Measurements from ENCODE around the gene RNLS.

DNA sequence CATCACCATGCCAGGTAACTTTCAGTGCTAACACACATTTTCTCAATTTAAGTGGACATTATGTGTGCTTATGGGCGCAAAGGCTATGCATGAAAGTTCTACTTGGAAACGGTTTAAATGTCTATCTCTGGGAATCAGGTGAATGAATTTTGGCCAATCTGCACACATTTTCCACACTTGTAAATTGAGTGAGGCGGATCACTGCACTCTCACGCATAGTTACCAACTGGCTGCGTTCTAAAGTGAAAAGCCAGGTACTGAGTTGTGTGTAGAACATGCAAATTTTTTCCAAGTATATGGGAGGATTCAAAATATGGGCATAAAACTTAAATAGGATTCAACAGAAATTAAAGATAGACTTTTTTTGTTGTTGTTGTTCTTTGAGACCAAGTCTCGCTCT is 323.7 kb downstream of the RNLS start:
- no peak for TF ChIP-seq PHF8 (conservative IDR thresholded peaks at IDR 0.05; ENCODE audit: low read depth, low read length)
- no peak for TF ChIP-seq TEAD4 (IDR thresholded peaks at IDR 0.05; ENCODE audit: low read depth, low read length)
- TF ChIP-seq, protein P1, sequence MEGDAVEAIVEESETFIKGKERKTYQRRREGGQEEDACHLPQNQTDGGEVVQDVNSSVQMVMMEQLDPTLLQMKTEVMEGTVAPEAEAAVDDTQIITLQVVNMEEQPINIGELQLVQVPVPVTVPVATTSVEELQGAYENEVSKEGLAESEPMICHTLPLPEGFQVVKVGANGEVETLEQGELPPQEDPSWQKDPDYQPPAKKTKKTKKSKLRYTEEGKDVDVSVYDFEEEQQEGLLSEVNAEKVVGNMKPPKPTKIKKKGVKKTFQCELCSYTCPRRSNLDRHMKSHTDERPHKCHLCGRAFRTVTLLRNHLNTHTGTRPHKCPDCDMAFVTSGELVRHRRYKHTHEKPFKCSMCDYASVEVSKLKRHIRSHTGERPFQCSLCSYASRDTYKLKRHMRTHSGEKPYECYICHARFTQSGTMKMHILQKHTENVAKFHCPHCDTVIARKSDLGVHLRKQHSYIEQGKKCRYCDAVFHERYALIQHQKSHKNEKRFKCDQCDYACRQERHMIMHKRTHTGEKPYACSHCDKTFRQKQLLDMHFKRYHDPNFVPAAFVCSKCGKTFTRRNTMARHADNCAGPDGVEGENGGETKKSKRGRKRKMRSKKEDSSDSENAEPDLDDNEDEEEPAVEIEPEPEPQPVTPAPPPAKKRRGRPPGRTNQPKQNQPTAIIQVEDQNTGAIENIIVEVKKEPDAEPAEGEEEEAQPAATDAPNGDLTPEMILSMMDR (IDR thresholded peaks at IDR 0.05; ENCODE audit: control extremely low read depth in 1 of 3, insufficient read depth in 1 of 3, low read depth in 1 of 3, low read length in 3 of 3): no peak
- no peak for TF ChIP-seq RAD21 (IDR thresholded peaks at IDR 0.05 in 1 of 2, conservative IDR thresholded peaks at IDR 0.05 in 1 of 2; ENCODE audit: low read depth in 2 of 2, low read length in 2 of 2)
- no peak for TF ChIP-seq RXRA (IDR thresholded peaks at IDR 0.05; ENCODE audit: insufficient read depth, low read depth, low read length)
- no peak for TF ChIP-seq POLR2AphosphoS5 (IDR thresholded peaks at IDR 0.05; ENCODE audit: low read depth, low read length)
- TF ChIP-seq TAF1 (IDR thresholded peaks at IDR 0.05; ENCODE audit: low read depth, low read length): no peak
- TF ChIP-seq CEBPB (IDR thresholded peaks at IDR 0.05; ENCODE audit: low read depth, low read length): no peak
